Activated T-cell treated with anti-CD3 and anti-CD28 coated beads for 1 hour (primary cell): ENCODE data around the gene TTLL8.

ENCODE experiments used
- DNase-seq: peaks from one replicate; pipeline ENCODE4 v3.0.0-alpha.2; 2020; ENCODE audit warnings: low read depth

Gene TTLL8

DNA sequence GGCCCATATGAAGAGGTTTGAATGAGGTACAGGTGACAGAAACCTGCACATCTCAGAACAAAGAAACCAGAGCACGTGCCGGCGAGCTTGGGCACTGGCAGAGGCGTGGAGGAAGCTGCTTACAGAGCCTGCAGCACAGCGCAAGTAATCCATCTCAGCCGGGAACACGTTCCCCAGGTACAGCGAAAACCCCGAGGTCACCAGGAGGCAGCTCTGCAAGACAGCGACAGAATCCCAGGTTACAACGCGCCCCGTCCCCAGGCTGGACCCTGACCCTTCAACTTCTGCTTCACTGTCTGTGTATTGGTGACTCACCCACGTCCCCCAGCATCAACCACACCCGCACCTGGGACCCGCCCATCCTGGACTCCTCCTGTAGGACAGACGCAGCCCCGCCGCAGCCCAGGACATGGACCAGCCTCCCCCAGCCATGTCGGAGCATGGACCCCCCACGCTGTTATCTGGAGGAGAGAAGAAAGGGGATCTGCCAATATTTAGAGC is 24.9 kb upstream of the TTLL8 start:
- no peak for DNase-seq

GRCh38 chr22:50082197-50082715 is 24.2 kb upstream of the TTLL8 start:
- DNase-seq, result no peak

DNA sequence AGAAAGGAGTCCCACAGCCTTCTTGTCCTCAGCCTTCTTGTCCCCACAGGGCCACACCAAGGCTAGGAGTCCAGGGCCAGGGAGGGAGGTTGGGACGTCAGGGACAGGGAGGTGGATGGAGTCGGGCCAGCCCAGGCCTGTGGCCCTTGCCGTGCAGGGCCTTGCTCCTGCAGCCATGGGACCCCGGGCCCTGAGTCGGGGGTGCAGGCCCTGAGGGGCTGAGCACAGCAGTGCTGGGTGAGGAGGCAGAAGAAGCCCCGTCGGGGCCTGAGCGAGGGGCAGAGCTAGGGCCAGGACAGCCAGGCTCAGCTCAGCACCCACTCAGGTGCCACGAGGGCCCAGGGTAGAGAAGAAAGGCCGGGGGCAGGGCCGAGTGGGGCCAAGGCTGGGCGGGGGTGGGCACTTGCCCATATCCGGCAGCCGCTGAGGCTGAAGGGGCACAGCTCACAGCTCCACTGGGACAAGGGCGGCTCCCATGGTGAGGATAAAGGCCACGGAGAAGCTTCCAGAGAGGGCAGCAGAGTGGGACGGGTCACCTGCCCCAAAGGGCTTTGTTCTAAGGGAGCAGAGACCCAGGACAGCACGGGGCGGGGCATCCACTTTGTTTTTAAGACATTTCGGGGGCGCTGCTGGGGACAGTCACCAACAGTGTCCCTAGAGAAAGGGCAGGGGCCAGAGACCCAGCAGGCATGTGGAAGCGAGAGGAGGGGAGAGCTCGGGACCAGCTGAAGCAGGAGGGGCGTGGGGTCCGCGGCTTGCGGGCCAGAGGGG is 23.5 kb upstream of the TTLL8 start:
- no peak for DNase-seq

DNA sequence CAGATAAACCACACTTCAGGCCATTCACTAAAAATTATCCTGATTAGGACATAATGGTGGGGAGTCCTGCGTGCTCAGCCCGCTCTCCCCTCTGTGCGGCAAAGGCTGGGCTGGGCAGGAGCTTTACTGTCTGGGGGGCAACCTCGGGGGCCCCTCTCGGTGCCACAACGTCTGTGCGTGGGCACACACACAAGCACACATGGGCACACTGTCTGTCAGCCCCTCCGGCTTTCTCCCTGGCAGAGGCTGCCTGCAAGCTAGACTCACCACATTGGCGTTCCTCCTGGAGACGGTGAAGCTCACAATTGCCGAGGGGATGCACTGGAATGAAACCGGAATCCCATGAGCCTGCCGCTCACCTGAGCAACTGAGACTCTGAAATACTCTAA is 22.0 kb upstream of the TTLL8 start:
- no peak for DNase-seq

DNA sequence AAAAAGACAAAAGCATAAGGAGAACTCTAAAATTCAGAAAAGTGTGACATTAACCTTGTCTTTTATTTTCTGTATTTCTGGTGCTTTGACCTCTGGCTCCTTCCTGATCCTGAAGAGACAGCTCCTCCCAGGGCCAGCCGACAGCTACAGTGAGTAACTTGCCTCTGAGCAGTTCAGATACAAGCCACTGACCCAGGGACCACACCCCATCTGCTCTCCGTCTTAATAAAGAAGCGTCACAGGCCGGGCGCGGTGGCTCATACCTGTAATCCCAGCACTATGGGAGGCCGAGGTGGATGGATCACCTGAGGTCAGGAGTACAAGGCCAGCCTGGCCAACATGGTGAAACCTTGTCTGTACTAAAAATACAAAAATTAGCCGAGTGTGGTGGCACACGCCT is 20.7 kb upstream of the TTLL8 start:
- no peak for DNase-seq

- no peak for DNase-seq
Measured at GRCh38 chr22:50078246-50078645, 20.1 kb upstream of the TTLL8 start.

DNA sequence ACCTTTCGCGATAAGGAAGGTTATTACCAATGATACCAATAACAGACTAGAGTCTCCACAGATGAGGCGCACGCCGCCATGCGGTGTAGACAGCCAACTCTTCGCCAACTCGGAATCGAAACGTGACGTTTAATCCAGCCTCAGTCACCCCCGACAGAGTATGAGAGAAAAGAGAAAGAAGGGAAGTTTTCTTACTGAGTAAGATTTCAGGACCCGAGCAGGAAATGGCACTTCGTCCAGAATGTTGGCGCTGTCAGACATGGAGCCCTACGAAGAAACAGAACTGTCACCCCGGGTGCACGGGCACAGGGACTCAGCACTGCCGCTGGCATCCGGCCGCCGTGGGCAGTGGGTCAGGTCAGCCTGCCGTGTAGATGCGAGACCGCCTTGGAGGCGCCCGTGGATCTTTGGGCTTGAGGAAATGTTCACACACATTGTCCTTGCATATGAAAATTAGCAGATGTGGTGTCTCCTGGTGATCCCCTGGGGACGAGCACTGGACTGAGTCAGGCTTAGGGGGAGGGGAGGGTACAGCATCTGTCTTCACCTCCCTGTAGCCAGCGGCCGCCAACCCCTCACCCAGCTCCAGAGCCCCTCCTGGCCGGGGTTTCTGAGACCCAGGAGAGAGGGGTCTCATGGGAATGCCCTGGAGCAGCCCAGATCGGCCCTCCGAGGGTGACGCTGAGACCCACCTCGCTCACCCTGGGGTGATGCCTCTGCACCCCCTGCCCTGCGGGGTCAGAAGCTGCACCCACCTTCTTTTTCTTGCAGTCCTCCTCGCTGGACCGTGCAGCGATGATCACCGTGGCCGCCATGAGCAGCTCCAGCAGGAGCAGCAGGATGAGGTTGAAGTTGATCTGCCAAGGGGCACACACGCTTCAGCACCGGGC is 18.8 kb upstream of the TTLL8 start:
- DNase-seq, result no peak

DNA sequence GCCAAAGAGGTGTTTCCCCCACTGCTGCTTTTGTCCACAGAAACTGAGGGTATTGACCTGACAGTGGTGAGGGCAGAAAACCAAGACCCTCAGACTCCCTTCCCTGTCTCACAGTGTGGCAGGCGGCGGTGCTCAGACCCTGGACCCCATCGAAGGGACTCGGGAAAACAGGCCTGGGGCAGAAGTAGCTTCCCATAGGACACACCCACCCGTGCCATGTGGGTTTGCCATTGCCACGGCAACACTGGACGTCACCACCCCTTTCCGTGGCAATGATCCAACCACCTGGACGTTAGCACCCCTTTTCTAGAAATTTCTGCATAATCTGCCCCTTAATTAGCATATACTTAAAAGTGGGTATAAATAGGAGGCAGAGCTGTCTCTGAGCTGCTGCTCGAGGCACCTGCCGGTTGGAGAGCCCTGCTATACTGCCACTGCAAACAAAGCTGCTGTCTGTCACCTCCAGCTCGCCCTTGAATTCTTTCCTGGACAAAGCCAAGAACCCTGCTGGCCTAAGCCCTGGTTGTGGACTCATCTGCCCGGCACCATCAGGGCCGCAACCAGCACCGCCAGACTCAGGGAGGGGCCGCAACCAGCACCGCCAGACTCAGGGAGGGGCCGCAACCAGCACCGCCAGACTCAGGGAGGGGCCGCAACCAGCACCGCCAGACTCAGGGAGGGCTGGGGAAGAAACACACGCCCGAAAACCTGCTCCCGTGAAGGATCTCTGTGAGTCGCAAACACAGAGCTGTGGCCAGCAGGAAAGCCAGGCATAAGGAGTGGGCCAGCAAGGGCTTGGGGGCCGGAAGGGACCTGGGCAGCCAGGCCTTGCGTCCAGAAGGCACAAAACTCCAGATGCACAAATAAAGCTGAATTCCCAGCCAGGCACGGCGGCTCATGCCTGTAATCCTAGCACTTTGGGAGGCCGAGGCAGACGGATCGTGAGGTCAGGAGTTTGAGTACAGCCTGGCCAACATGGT is 16.7 kb upstream of the TTLL8 start:
- DNase-seq, result no peak

- no peak for DNase-seq
Measured at GRCh38 chr22:50074056-50074455, 16.0 kb upstream of the TTLL8 start.

GRCh38 chr22:50072714-50073538 is 14.8 kb upstream of the TTLL8 start:
- DNase-seq, result no peak

DNA sequence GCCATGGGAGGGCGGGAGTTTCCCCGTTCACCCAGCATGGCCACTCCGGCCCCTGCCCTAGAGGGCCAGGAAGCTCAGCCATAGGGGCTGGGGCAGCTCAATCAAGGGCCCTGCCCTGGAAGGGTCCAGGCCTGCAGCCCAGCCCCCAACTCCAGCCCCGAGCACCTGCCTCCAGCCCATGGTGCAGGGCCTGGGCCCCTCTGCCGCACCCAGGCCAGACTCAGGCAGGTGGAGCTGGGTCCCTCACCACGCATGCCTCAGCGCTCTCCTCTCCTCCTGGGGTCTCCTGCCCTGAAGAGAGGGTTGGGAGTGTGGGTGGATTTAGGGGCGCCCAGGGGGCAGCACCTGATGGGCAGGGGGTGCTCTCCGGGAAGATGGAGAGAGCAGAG is 14.1 kb upstream of the TTLL8 start:
- DNase-seq, result no peak

DNA sequence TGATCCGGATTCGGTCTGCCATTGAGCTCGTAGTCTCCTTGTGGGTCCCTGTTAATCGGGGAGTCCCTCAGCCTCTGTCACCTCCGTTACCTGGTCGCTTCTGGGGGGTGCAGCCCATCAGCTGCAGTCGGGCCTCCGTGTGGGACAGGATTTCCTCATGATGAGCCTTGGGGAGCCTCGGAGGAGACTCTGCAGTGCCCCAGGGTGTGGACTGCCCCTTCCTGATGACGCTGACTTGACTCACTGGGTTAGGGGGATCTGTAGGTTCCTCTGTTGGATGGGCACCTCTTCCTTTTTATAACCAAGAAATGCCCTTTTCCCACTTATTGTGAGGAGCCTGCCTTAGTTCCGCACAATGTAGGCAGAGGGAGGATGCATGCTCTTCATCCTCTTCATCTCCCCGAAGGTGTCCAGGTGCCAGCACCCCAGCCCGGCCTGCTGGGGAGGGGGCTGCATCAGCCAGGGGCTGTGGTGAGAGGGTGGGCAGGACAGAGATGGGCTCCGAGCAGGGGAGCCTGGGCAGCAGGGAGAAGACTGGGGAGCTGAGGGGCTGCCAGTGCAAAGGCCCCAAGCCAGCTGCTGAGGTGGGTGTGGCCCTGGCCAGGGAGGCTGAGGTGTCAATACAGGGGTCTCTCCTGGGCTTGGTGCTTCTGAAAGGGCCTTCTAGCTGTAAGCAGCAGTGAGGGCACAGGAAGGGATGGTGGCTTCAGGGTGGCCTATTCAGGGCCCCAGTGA is 13.5 kb upstream of the TTLL8 start:
- DNase-seq, result no peak

GRCh38 chr22:50070366-50070765 is 12.3 kb upstream of the TTLL8 start:
- DNase-seq, result no peak

GRCh38 chr22:50068096-50068495 is 10.0 kb upstream of the TTLL8 start:
- no peak for DNase-seq

- no peak for DNase-seq
Measured at GRCh38 chr22:50067244-50067643, 9.1 kb upstream of the TTLL8 start.

GRCh38 chr22:50064453-50064852 is 6.4 kb upstream of the TTLL8 start:
- no peak for DNase-seq

DNA sequence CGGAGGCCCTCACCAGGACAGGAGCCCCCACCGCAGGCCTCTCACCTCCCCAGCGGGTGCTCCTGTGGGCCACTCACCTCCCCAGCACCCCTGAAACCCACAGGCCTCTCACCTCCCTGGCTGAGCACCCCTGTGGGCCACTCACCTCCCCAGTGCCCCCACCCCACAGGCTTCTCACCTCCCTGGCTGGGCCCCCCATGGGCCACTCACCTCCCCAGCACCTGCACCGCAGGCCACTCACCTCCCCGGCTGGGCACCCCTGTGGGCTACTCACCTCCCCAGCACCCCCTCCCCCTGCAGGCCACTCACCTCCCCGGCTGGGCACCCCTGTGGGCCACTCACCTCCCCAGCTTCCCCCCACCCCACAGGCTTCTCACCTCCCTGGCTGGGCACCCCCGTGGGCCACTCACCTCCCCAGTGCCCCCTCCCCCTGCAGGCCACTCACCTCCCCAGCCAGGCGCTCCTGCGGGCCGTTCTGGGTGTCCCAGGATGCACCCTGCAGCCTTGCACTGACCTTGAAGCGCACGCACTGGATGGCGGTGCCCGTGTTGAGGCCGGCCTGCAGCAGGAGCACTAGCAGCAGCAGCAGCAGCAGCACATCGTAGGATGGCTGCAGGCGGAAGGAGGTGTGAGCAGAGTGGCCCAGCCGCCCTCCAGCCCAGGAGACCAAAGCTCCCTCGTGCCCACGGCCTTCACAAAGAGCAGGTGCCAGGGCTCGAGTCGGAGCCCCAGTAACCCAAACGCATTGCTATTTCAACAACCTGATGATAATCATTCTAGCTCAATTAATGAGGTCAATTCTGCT is 5.7 kb upstream of the TTLL8 start:
- no peak for DNase-seq

DNA sequence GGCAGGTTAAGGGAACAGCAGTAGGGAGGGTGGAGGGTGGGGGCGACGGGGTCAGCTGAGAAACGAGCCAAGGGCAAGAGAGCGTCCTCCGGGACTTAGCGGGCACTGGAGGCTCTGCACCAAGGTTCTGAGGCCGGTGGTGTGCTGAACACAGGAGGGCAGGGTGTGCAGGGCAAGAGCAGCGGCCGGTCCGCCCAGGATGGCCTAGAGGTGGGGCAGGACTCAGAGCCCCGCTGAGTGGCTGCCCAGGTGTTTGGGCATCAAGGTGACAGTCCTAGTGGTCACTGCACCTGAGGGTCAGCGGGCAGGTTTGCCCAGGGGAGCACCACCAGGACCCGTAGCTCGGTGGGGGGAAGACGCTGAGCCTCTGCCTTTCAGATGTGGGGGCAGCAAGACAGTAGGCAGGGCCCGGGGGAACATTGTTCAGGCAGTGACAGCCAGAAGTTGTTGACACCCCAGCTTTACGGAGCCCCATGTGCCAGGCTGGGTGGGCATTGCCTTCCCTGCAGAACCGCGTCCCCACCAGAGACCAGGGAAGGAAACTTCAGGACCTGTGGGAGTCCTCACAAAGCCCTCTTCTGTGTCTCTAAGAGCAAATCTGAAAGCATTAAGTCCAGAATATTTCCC is 4.5 kb upstream of the TTLL8 start:
- no peak for DNase-seq

GRCh38 chr22:50061824-50062355 is 3.8 kb upstream of the TTLL8 start:
- no peak for DNase-seq
